Activated CD8-positive, alpha-beta T cell treated with anti-CD3 and anti-CD28 coated beads for 36 hours (primary cell): Measurements from ENCODE around the gene ABCC6. TPM values are rescaled to one million over a fixed set of nuclear protein-coding genes. Genes with fewer than 3 reads are reported as not detected.

Experiments
- ATAC-seq: fragments of 200-7000 bp; cut with Tn5 transposase; one replicate; pipeline ENCODE4 v1.10.0; 2021; ENCODE audit warnings: mild to moderate bottlenecking, moderate library complexity
- CTCF ChIA-PET: fragments of 350-600 bp; sonication (Branson Sonifier 250); formaldehyde crosslinking; loops from one replicate; lab custom pipeline; 2021; ENCODE audit warnings: antibody characterized with exemption; lab: Charles Lee
- POLR2A ChIA-PET: fragments of 350-600 bp; sonication (Branson Sonifier 250); formaldehyde crosslinking; loops from one replicate; lab custom pipeline; 2021; ENCODE audit warnings: antibody characterized with exemption; lab: Charles Lee
- DNase-seq: peaks from one replicate; pipeline ENCODE4 v3.0.0-alpha.2; 2020
- H3K27ac Mint-ChIP-seq: one replicate; pipeline ENCODE4 v1.8.0; 2021; ENCODE audit warnings: mild to moderate bottlenecking, mixed read lengths
- H3K27me3 Mint-ChIP-seq: one replicate; pipeline ENCODE4 v1.8.0; 2021; ENCODE audit warnings: mixed read lengths
- H3K36me3 Mint-ChIP-seq: one replicate; pipeline ENCODE4 v1.8.0; 2021; ENCODE audit warnings: low read depth, mixed read lengths
- H3K4me1 Mint-ChIP-seq: one replicate; pipeline ENCODE4 v1.8.0; 2021; ENCODE audit warnings: low read depth, mixed read lengths
- H3K4me3 Mint-ChIP-seq: one replicate; pipeline ENCODE4 v1.8.0; 2021; ENCODE audit warnings: mild to moderate bottlenecking, moderate library complexity, mixed read lengths
- H3K9me3 Mint-ChIP-seq: one replicate; pipeline ENCODE4 v1.8.0; 2021; ENCODE audit warnings: mixed read lengths
- CTCF ChIP-seq: fragments of 200-600 bp; IDR thresholded peaks from one replicate; pipeline ENCODE4 v1.8.0; 2022; ENCODE audit warnings: antibody characterized with exemption, mild to moderate bottlenecking
- intact Hi-C: fragments of 100-400 bp; cut with micrococcal nuclease; formaldehyde crosslinking; loops from one replicate; pipeline ENCODE4 v1.10.0; 2022
- total RNA-seq, 2 experiments: library from RNA; stranded (reverse); gene quantifications; one replicate each; pipeline ENCODE4 v1.2.3, GENCODE V29; 2021

ABCC6 gene
- total RNA-seq, 2 experiments from 2014 or later, result not detected

GRCh38 chr16:16145286-16145685 lies 78.0 kb downstream of the ABCC6 start:
- Mint-ChIP-seq H3K36me3 (peaks cover 35% of the 10 kb centered on the region), H3K9me3 (no peaks in the 10 kb centered on the region), H3K4me3 (no peak overlapping the region), H3K4me1 (no peaks in the 10 kb centered on the region), H3K27me3 (no peaks in the 10 kb centered on the region), H3K27ac (no peak overlapping the region)
- TF ChIP-seq CTCF, result no peak
- POLR2A ChIA-PET, result no interaction called here
- ATAC-seq (no peak), DNase-seq (no peak)
- intact Hi-C loops, result no loop called here
- CTCF ChIA-PET, result no interaction called here

GRCh38 chr16:16144416-16144815 lies 78.9 kb downstream of the ABCC6 start:
- Mint-ChIP-seq H3K27ac (no peak overlapping the region), H3K36me3 (peaks cover 41% of the 10 kb centered on the region), H3K4me1 (no peaks in the 10 kb centered on the region), H3K4me3 (no peak overlapping the region), H3K9me3 (no peaks in the 10 kb centered on the region), H3K27me3 (no peaks in the 10 kb centered on the region)
- ATAC-seq (no peak), DNase-seq (no peak)
- ChIA-PET CTCF (no interaction called here), POLR2A (interaction anchor here (0.6 kb wide), 1 partner anchor 256 kb away, joined by 4 read pairs; the partner anchor contains the start of gene CEP20)
- no peak for TF ChIP-seq CTCF
- intact Hi-C loops, result no loop called here

GRCh38 chr16:16143931-16144330 lies 79.4 kb downstream of the ABCC6 start:
- DNase-seq (no peak), ATAC-seq (no peak)
- Mint-ChIP-seq H3K4me3 (no peak overlapping the region), H3K27me3 (no peaks in the 10 kb centered on the region), H3K27ac (no peak overlapping the region), H3K9me3 (no peaks in the 10 kb centered on the region), H3K36me3 (peaks cover 42% of the 10 kb centered on the region), H3K4me1 (no peaks in the 10 kb centered on the region)
- ChIA-PET CTCF (no interaction called here), POLR2A (interaction anchor here (0.6 kb wide), 1 partner anchor 255 kb away, joined by 4 read pairs; the partner anchor contains the start of gene CEP20)
- intact Hi-C loops, result no loop called here
- TF ChIP-seq CTCF, result no peak

GRCh38 chr16:16143038-16143763 lies 80.1 kb downstream of the ABCC6 start:
- DNase-seq (peak; percentile 36), ATAC-seq (peak; percentile 53)
- peak; percentile 32 for TF ChIP-seq CTCF
- Mint-ChIP-seq H3K36me3 (peaks cover 44% of the 10 kb centered on the region), H3K27me3 (no peaks in the 10 kb centered on the region), H3K4me1 (no peaks in the 10 kb centered on the region), H3K9me3 (no peaks in the 10 kb centered on the region), H3K4me3 (no peak overlapping the region), H3K27ac (no peak overlapping the region)
- ChIA-PET CTCF (interaction anchor here (1.0 kb wide), 1 partner anchor 44 kb away, joined by 3 read pairs; no protein-coding TSS in a partner anchor), POLR2A (no interaction called here)
- intact Hi-C loops, result no loop called here

- no peak for DNase-seq
- Mint-ChIP-seq H3K27ac (no peak overlapping the region), H3K4me1 (no peaks in the 10 kb centered on the region), H3K9me3 (no peaks in the 10 kb centered on the region), H3K36me3 (peaks cover 48% of the 10 kb centered on the region), H3K4me3 (no peak overlapping the region), H3K27me3 (no peaks in the 10 kb centered on the region)
- ChIA-PET POLR2A (no interaction called here), CTCF (no interaction called here)
- no peak for ATAC-seq
- TF ChIP-seq CTCF, result no peak
- intact Hi-C loops, result no loop called here
Observed at GRCh38 chr16:16141784-16142396, 81.4 kb downstream of the ABCC6 start.
